ENCODE data around the gene DBP.
"Not testable (repeated sequence)": the region's sequence is repeated elsewhere in the genome, so short reads cannot be mapped to it uniquely, and the experiment has no call there.

DBP gene

GRCh38 chr19:48636859-48637448 lies at the start of gene DBP:
Gene DBP, minus strand, starts transcription at chr19:48637379. Its CDS starts 385 bp downstream, at chr19:48636994.
- no peak for DNase-seq (ENCODE audit: low read depth in 1 of 2, low spot score in 1 of 2)

- not testable (repeated sequence) for DNase-seq (ENCODE audit: low read depth in 1 of 2, low spot score in 1 of 2)
Observed at GRCh38 chr19:48686637-48687036, 49.5 kb upstream of the DBP start.

- no peak for DNase-seq (ENCODE audit: low read depth in 1 of 2, low spot score in 1 of 2)
Observed at GRCh38 chr19:48686088-48686487, 48.9 kb upstream of the DBP start.

- no peak for DNase-seq (ENCODE audit: low read depth in 1 of 2, low spot score in 1 of 2)
Observed at GRCh38 chr19:48685583-48685982, 48.4 kb upstream of the DBP start.

- peak in 1 of 2 donors; percentile 19 for DNase-seq (ENCODE audit: low read depth in 1 of 2, low spot score in 1 of 2)
Observed at GRCh38 chr19:48683349-48683748, 46.2 kb upstream of the DBP start.

GRCh38 chr19:48681127-48681470 lies 43.9 kb upstream of the DBP start:
- DNase-seq (ENCODE audit: low read depth in 1 of 2, low spot score in 1 of 2) = no peak

GRCh38 chr19:48680436-48681126 lies 43.4 kb upstream of the DBP start:
- DNase-seq (ENCODE audit: low read depth in 1 of 2, low spot score in 1 of 2) = no peak

- DNase-seq (ENCODE audit: low read depth in 1 of 2, low spot score in 1 of 2) = not testable (repeated sequence)
Observed at GRCh38 chr19:48680006-48680405, 42.8 kb upstream of the DBP start.

- no peak for DNase-seq (ENCODE audit: low read depth in 1 of 2, low spot score in 1 of 2)
Observed at GRCh38 chr19:48678201-48678600, 41.0 kb upstream of the DBP start.

- DNase-seq (ENCODE audit: low read depth in 1 of 2, low spot score in 1 of 2) = no peak
Observed at GRCh38 chr19:48676887-48677286, 39.7 kb upstream of the DBP start.

GRCh38 chr19:48676487-48676886 lies 39.3 kb upstream of the DBP start:
- DNase-seq (ENCODE audit: low read depth in 1 of 2, low spot score in 1 of 2) = no peak

GRCh38 chr19:48674921-48675824 lies 38.0 kb upstream of the DBP start:
- DNase-seq (ENCODE audit: low read depth in 1 of 2, low spot score in 1 of 2) = peak; percentile 50 to 77

- DNase-seq (ENCODE audit: low read depth in 1 of 2, low spot score in 1 of 2) = no peak
Observed at GRCh38 chr19:48674216-48674809, 37.1 kb upstream of the DBP start.

- DNase-seq (ENCODE audit: low read depth in 1 of 2, low spot score in 1 of 2) = no peak
Observed at GRCh38 chr19:48673436-48674100, 36.4 kb upstream of the DBP start.

GRCh38 chr19:48672994-48673393 lies 35.8 kb upstream of the DBP start, which contains the start of gene NTN5:
Gene NTN5, minus strand, starts transcription at chr19:48673017. Its CDS starts 2,031 bp downstream, at chr19:48670986.
- no peak for DNase-seq (ENCODE audit: low read depth in 1 of 2, low spot score in 1 of 2)

GRCh38 chr19:48671446-48671995 lies 34.3 kb upstream of the DBP start:
- no peak for DNase-seq (ENCODE audit: low read depth in 1 of 2, low spot score in 1 of 2)

GRCh38 chr19:48670699-48671445 lies 33.7 kb upstream of the DBP start:
- DNase-seq (ENCODE audit: low read depth in 1 of 2, low spot score in 1 of 2) = no peak

GRCh38 chr19:48669903-48670668 lies 32.9 kb upstream of the DBP start:
- DNase-seq (ENCODE audit: low read depth in 1 of 2, low spot score in 1 of 2) = no peak

GRCh38 chr19:48668761-48669160 lies 31.6 kb upstream of the DBP start:
- DNase-seq (ENCODE audit: low read depth in 1 of 2, low spot score in 1 of 2) = no peak
